ENCODE results near the gene RIOX2.
A peak's percentile ranks its signal among the peaks of the same experiment; 100 is the strongest.

The RIOX2 gene

GRCh38 chr3:97988784-97989568 is 16.7 kb upstream of the RIOX2 start:
- DNase-seq: no peak

- no peak for DNase-seq
Measured at GRCh38 chr3:97987306-97987705, 15.1 kb upstream of the RIOX2 start.

GRCh38 chr3:97983933-97984491 is 11.8 kb upstream of the RIOX2 start:
- no peak for DNase-seq

- DNase-seq: no peak
Measured at GRCh38 chr3:97981886-97982285, 9.7 kb upstream of the RIOX2 start.

- no peak for DNase-seq
Measured at GRCh38 chr3:97979610-97980009, 7.4 kb upstream of the RIOX2 start.

GRCh38 chr3:97975466-97975865 is 3.2 kb upstream of the RIOX2 start:
- no peak for DNase-seq

- no peak for DNase-seq
Measured at GRCh38 chr3:97974996-97975395, 2.8 kb upstream of the RIOX2 start.

- DNase-seq: no peak
Measured at GRCh38 chr3:97972976-97973375, 745 bp upstream of the RIOX2 start.

- peak; percentile 30 to 54 (median 30) for DNase-seq
Measured at GRCh38 chr3:97970956-97971620, 1.1 kb downstream of the RIOX2 start.

GRCh38 chr3:97970156-97970555 is 2.1 kb downstream of the RIOX2 start:
- DNase-seq: no peak

GRCh38 chr3:97969541-97969940 is 2.7 kb downstream of the RIOX2 start:
- no peak for DNase-seq

GRCh38 chr3:97968376-97968775 is 3.9 kb downstream of the RIOX2 start:
- DNase-seq: no peak

GRCh38 chr3:97967966-97968365 is 4.3 kb downstream of the RIOX2 start:
- peak in 1 of 3 experiments; percentile 21 for DNase-seq

- no peak for DNase-seq
Measured at GRCh38 chr3:97960993-97961766, 11.1 kb downstream of the RIOX2 start.

- DNase-seq: no peak
Measured at GRCh38 chr3:97960551-97960950, 11.7 kb downstream of the RIOX2 start.

GRCh38 chr3:97959872-97960271 is 12.4 kb downstream of the RIOX2 start:
- DNase-seq: peak in 2 of 3 experiments; percentile 23 to 72

GRCh38 chr3:97958796-97959195 is 13.4 kb downstream of the RIOX2 start:
- no peak for DNase-seq

- no peak for DNase-seq
Measured at GRCh38 chr3:97958396-97958795, 13.8 kb downstream of the RIOX2 start.

- DNase-seq: no peak
Measured at GRCh38 chr3:97957617-97958311, 14.5 kb downstream of the RIOX2 start.

- no peak for DNase-seq
Measured at GRCh38 chr3:97956051-97956450, 16.2 kb downstream of the RIOX2 start.

- no peak for DNase-seq
Measured at GRCh38 chr3:97954228-97954827, 17.9 kb downstream of the RIOX2 start.

- DNase-seq: no peak
Measured at GRCh38 chr3:97952872-97953271, 19.4 kb downstream of the RIOX2 start.
